ENCODE data around the gene PRPF19.

The PRPF19 gene

GRCh38 chr11:60919320-60919719 lies 12.9 kb upstream of the PRPF19 start:
- TF ChIP-seq CTCF (conservative IDR thresholded peaks at IDR 0.05; ENCODE audit: low read depth, low read length), result no peak
- no peak overlapping the region for H3K4me3 ChIP-seq (ENCODE audit: low read depth, low read length)
- peak; percentile 12 for DNase-seq (ENCODE audit: low read depth)

GRCh38 chr11:60918939-60919265 lies 12.5 kb upstream of the PRPF19 start:
- H3K4me3 ChIP-seq (ENCODE audit: low read depth, low read length), result no peak overlapping the region
- no peak for TF ChIP-seq CTCF (conservative IDR thresholded peaks at IDR 0.05; ENCODE audit: low read depth, low read length)
- peak; percentile 80 for DNase-seq (ENCODE audit: low read depth)

- DNase-seq (ENCODE audit: low read depth), result no peak
- TF ChIP-seq CTCF (conservative IDR thresholded peaks at IDR 0.05; ENCODE audit: low read depth, low read length), result no peak
- H3K4me3 ChIP-seq (ENCODE audit: low read depth, low read length), result no peak overlapping the region
These were observed 12.0 kb upstream of the PRPF19 start for GRCh38 chr11:60918251-60918938.

GRCh38 chr11:60917267-60917666 lies 10.9 kb upstream of the PRPF19 start:
- H3K4me3 ChIP-seq (ENCODE audit: low read depth, low read length), result no peak overlapping the region
- no peak for DNase-seq (ENCODE audit: low read depth)
- TF ChIP-seq CTCF (conservative IDR thresholded peaks at IDR 0.05; ENCODE audit: low read depth, low read length), result no peak

- no peak overlapping the region for H3K4me3 ChIP-seq (ENCODE audit: low read depth, low read length)
- no peak for TF ChIP-seq CTCF (conservative IDR thresholded peaks at IDR 0.05; ENCODE audit: low read depth, low read length)
- DNase-seq (ENCODE audit: low read depth), result no peak
These were observed 10.4 kb upstream of the PRPF19 start for GRCh38 chr11:60916669-60917206.

GRCh38 chr11:60915248-60915914 lies 9.0 kb upstream of the PRPF19 start:
- peak; percentile 44 for DNase-seq (ENCODE audit: low read depth)
- peak; percentile 45 for TF ChIP-seq CTCF (conservative IDR thresholded peaks at IDR 0.05; ENCODE audit: low read depth, low read length)
- peak overlapping the region; percentile 81 for H3K4me3 ChIP-seq (ENCODE audit: low read depth, low read length)

Data from choroid plexus epithelial cell (primary cell).